Activated T-cell treated with anti-CD3 and anti-CD28 coated beads, Interleukin-2, amount 50 U/mL, for 1 hour (primary cell): Measurements from ENCODE around the gene SOX3.

Source experiments
- DNase-seq: peaks from one replicate; pipeline ENCODE4 v3.0.0-alpha.2; 2020

SOX3 gene

GRCh38 chrX:140492066-140492994 is 12.5 kb downstream of the SOX3 start:
- no peak for DNase-seq

- DNase-seq = no peak
Observed at GRCh38 chrX:140480765-140481164, 24.1 kb downstream of the SOX3 start.

GRCh38 chrX:140477987-140478386 is 26.9 kb downstream of the SOX3 start:
- DNase-seq = no peak

- no peak for DNase-seq
Observed at GRCh38 chrX:140475025-140475424, 29.8 kb downstream of the SOX3 start.

GRCh38 chrX:140467211-140467610 is 37.7 kb downstream of the SOX3 start:
- DNase-seq = no peak
